H9 (cell line): ENCODE data around the gene B3GLCT. TPM values are rescaled to one million over a fixed set of nuclear protein-coding genes. Genes with fewer than 3 reads are reported as not detected.

ENCODE experiments used
- DNase-seq: peaks from one replicate; pipeline ENCODE4 v3.0.0-alpha.2; 2017
- H2AFZ ChIP-seq: one replicate; pipeline ENCODE4 v1.6.1; 2013; ENCODE audit warnings: mild to moderate bottlenecking, low read length, control low read depth, moderate library complexity
- H2AK5ac ChIP-seq: 2 replicates; pipeline ENCODE4 v1.6.1; 2013; ENCODE audit warnings: low read length, control low read depth, mixed read lengths; ENCODE audit not compliant: insufficient read length
- H2BK120ac ChIP-seq: one replicate; pipeline ENCODE4 v1.6.1; 2013; ENCODE audit warnings: low read depth, mild to moderate bottlenecking, low read length, control low read depth, inconsistent platforms; ENCODE audit not compliant: poor library complexity, severe bottlenecking
- H2BK12ac ChIP-seq: 2 replicates; pipeline ENCODE4 v1.6.1; 2013; ENCODE audit warnings: low read length, control low read depth, mixed read lengths, low read depth; ENCODE audit not compliant: insufficient read length
- H2BK15ac ChIP-seq: 2 replicates; pipeline ENCODE4 v1.6.1; 2013; ENCODE audit warnings: low read depth, low read length, control low read depth
- H2BK20ac ChIP-seq: one replicate; pipeline ENCODE4 v1.6.1; 2013; ENCODE audit warnings: low read depth, mild to moderate bottlenecking, low read length, control low read depth, inconsistent platforms; ENCODE audit not compliant: poor library complexity, severe bottlenecking
- H2BK5ac ChIP-seq: 2 replicates; pipeline ENCODE4 v1.6.1; 2013; ENCODE audit warnings: low read length, control low read depth, mixed read lengths; ENCODE audit not compliant: insufficient read length
- H3K14ac ChIP-seq: 2 replicates; pipeline ENCODE4 v1.6.1; 2013; ENCODE audit warnings: low read length, control low read depth; ENCODE audit not compliant: insufficient read depth
- H3K18ac ChIP-seq: 2 replicates; pipeline ENCODE4 v1.6.1; 2013; ENCODE audit warnings: low read depth, mild to moderate bottlenecking, mixed read lengths, low read length, control low read depth; ENCODE audit not compliant: insufficient read length
- H3K23ac ChIP-seq: 2 replicates; pipeline ENCODE4 v1.6.1; 2013; ENCODE audit warnings: low read length, control low read depth, mixed read lengths, low read depth; ENCODE audit not compliant: insufficient read length
- H3K23me2 ChIP-seq: 2 replicates; pipeline ENCODE4 v1.6.1; 2013; ENCODE audit warnings: low read depth, mild to moderate bottlenecking, mixed read lengths, low read length, control low read depth; ENCODE audit not compliant: insufficient read length, poor library complexity, severe bottlenecking
- H3K27ac ChIP-seq: 2 replicates; pipeline ENCODE4 v1.5.1; 2013; ENCODE audit warnings: low read length, control low read depth, mixed read lengths, low read depth; ENCODE audit not compliant: insufficient read length
- H3K27me3 ChIP-seq: 2 replicates; pipeline ENCODE4 v1.6.1; 2013; ENCODE audit warnings: low read length, control low read depth, inconsistent platforms; ENCODE audit not compliant: insufficient read depth
- H3K4ac ChIP-seq: 2 replicates; pipeline ENCODE4 v1.6.1; 2013; ENCODE audit warnings: low read depth, mild to moderate bottlenecking, control low read depth, inconsistent platforms, low read length, moderate library complexity
- H3K4me1 ChIP-seq: 2 replicates; pipeline ENCODE4 v1.6.1; 2013; ENCODE audit warnings: low read length, control low read depth, inconsistent platforms; ENCODE audit not compliant: insufficient read depth
- H3K4me2 ChIP-seq: 2 replicates; pipeline ENCODE4 v1.6.1; 2013; ENCODE audit warnings: low read length, control low read depth, mixed read lengths; ENCODE audit not compliant: insufficient read length, insufficient read depth
- H3K56ac ChIP-seq: 2 replicates; pipeline ENCODE4 v1.6.1; 2013; ENCODE audit warnings: low read depth, mild to moderate bottlenecking, mixed read lengths, low read length, control low read depth; ENCODE audit not compliant: insufficient read length
- H3K79me1 ChIP-seq: 2 replicates; pipeline ENCODE4 v1.6.1; 2013; ENCODE audit warnings: low read depth, mild to moderate bottlenecking, moderate library complexity, low read length, control low read depth, inconsistent platforms; ENCODE audit not compliant: insufficient read depth, poor library complexity, severe bottlenecking
- H3K79me2 ChIP-seq: 2 replicates; pipeline ENCODE4 v1.6.1; 2013; ENCODE audit warnings: low read length, control low read depth, inconsistent platforms; ENCODE audit not compliant: insufficient read depth
- H3K9ac ChIP-seq: 2 replicates; pipeline ENCODE4 v1.6.1; 2013; ENCODE audit warnings: low read length, control low read depth, mixed read lengths; ENCODE audit not compliant: insufficient read length; ENCODE audit errors: extremely low read depth
- H3K9me3 ChIP-seq: one replicate; pipeline ENCODE4 v1.6.1; 2013; ENCODE audit warnings: low read depth, low read length, inconsistent platforms; ENCODE audit not compliant: control insufficient read depth
- H3T11ph ChIP-seq: one replicate; pipeline ENCODE4 v1.6.1; 2013; ENCODE audit warnings: mild to moderate bottlenecking, low read length, control low read depth, inconsistent platforms
- H4K20me1 ChIP-seq: one replicate; pipeline ENCODE4 v1.6.1; 2013; ENCODE audit not compliant: control insufficient read depth, insufficient read length, insufficient read depth
- H4K5ac ChIP-seq: 2 replicates; pipeline ENCODE4 v1.6.1; 2013; ENCODE audit warnings: low read depth, mild to moderate bottlenecking, mixed read lengths, low read length, control low read depth; ENCODE audit not compliant: insufficient read length
- H4K8ac ChIP-seq: replicated peaks from 2 replicates; pipeline ENCODE4 v1.6.1; 2013; ENCODE audit warnings: low read length, control low read depth, mixed read lengths, low read depth; ENCODE audit not compliant: insufficient read length
- H4K91ac ChIP-seq: 2 replicates; pipeline ENCODE4 v1.6.1; 2013; ENCODE audit warnings: low read depth, mild to moderate bottlenecking, moderate library complexity, mixed read lengths, low read length, control low read depth; ENCODE audit not compliant: insufficient read length
- H3K27ac Mint-ChIP-seq, 3 experiments: 2 replicates in 2 of 3; 3 replicates in 1 of 3; pipeline ENCODE4 v1.8.0; 2020 to 2021; ENCODE audit warnings: mixed read lengths in 3 of 3, mild to moderate bottlenecking in 1 of 3, moderate library complexity in 1 of 3
- H3K27me3 Mint-ChIP-seq: 2 replicates; pipeline ENCODE4 v1.8.0; 2021; ENCODE audit warnings: low read depth, mild to moderate bottlenecking, moderate library complexity, mixed read lengths
- H3K36me3 Mint-ChIP-seq, 3 experiments: 2 replicates in 2 of 3; 3 replicates in 1 of 3; pipeline ENCODE4 v1.8.0; 2020 to 2021; ENCODE audit warnings: low read depth in 3 of 3, mixed read lengths in 3 of 3; ENCODE audit not compliant: insufficient read depth in 1 of 3
- H3K4me1 Mint-ChIP-seq, 2 experiments: 2 replicates each; pipeline ENCODE4 v1.8.0; 2020; ENCODE audit warnings: mixed read lengths in 2 of 2
- H3K4me3 Mint-ChIP-seq, 2 experiments: 2 replicates in 1 of 2; 3 replicates in 1 of 2; pipeline ENCODE4 v1.8.0; 2020 to 2021; ENCODE audit warnings: mild to moderate bottlenecking in 2 of 2, mixed read lengths in 2 of 2, moderate library complexity in 1 of 2
- H3K9me3 Mint-ChIP-seq, 2 experiments: 2 replicates in 1 of 2; 3 replicates in 1 of 2; pipeline ENCODE4 v1.8.0; 2020; ENCODE audit warnings: mild to moderate bottlenecking in 2 of 2, mixed read lengths in 2 of 2, moderate library complexity in 1 of 2
- CTCF ChIP-seq: fragments of 200-600 bp; sonication (generic); conservative IDR thresholded peaks from 3 replicates; pipeline ENCODE4 v1.8.0; 2021; ENCODE audit warnings: antibody characterized with exemption, mild to moderate bottlenecking
- WGBS: extraction: QIAGEN DNeasy Blood & Tissue Kit; methylation state at CpG from one replicate; pipeline ENCODE4 v1.1.7; 2013; ENCODE audit warnings: missing lambda C conversion rate, low lambda C conversion rate, mixed read lengths; ENCODE audit not compliant: insufficient read length; ENCODE audit errors: extremely low coverage; 5-methylcytosine and 5-hydroxymethylcytosine counted together
- total RNA-seq: library from RNA; stranded (reverse); gene quantifications from 2 replicates; pipeline ENCODE4 v1.2.1, GENCODE V29; 2021

The B3GLCT gene
- total RNA-seq, 1 experiment from 2014 or later, result 5.4 TPM

- H3K9me3 Mint-ChIP-seq, result peaks cover 26 to 33% of the 10 kb centered on the region in 2 experiments
- Histone ChIP-seq H3K27ac (no peak overlapping the region), H3K23me2 (no peaks in the 10 kb centered on the region)
These were observed 134.8 kb downstream of the B3GLCT start for GRCh38 chr13:31334547-31334946.

More at GRCh38 chr13:31334547-31334946, 134.8 kb downstream of the B3GLCT start:
- Histone ChIP-seq H2BK12ac (no peak overlapping the region), H3T11ph (no peak overlapping the region), H4K8ac (no peak overlapping the region), H3K56ac (no peak overlapping the region), H2AFZ (no peak overlapping the region), H4K91ac (no peak overlapping the region), H3K9me3 (no peaks in the 10 kb centered on the region), H3K14ac (no peak overlapping the region), H3K4me1 (no peaks in the 10 kb centered on the region), H4K5ac (no peak overlapping the region), H2BK15ac (no peak overlapping the region), H4K20me1 (no peaks in the 10 kb centered on the region), H3K4me2 (no peak overlapping the region), H3K4ac (no peak overlapping the region), H2BK5ac (no peak overlapping the region), H3K9ac (no peak overlapping the region), H3K23ac (no peak overlapping the region), H2AK5ac (no peak overlapping the region), H2BK20ac (no peak overlapping the region), H3K18ac (no peak overlapping the region), H2BK120ac (no peak overlapping the region), H3K79me1 (no peaks in the 10 kb centered on the region), H3K27me3 (no peaks in the 10 kb centered on the region), H3K79me2 (no peaks in the 10 kb centered on the region)
- DNase-seq, result no peak
- 0 out of 4 replicates have a peak, but pooled peaks cover 0 to 4% of the 10 kb centered on the region in 2 experiments for H3K4me1 Mint-ChIP-seq
- no CpG with 5 or more reads among the region's 1 CpG for WGBS
- H3K27me3 Mint-ChIP-seq, result no peaks in the 10 kb centered on the region; the same call in 1 of the 2 replicates
- TF ChIP-seq CTCF, result no peak
- H3K4me3 Mint-ChIP-seq, result no peak overlapping the region
- H3K27ac Mint-ChIP-seq, result no peak overlapping the region
- H3K36me3 Mint-ChIP-seq, result peaks cover 2 to 11% (median 10%) of the 10 kb centered on the region in 3 experiments; a peak in 6 of 7 replicates
